Measurements from ENCODE around the gene PMEL. TPM values are rescaled to one million over a fixed set of nuclear protein-coding genes. Genes with fewer than 3 reads are reported as not detected.
A peak's percentile ranks its signal among the peaks of the same experiment; 100 is the strongest.

PMEL gene
- total RNA-seq, 1 experiment from 2014 or later = not detected

DNA sequence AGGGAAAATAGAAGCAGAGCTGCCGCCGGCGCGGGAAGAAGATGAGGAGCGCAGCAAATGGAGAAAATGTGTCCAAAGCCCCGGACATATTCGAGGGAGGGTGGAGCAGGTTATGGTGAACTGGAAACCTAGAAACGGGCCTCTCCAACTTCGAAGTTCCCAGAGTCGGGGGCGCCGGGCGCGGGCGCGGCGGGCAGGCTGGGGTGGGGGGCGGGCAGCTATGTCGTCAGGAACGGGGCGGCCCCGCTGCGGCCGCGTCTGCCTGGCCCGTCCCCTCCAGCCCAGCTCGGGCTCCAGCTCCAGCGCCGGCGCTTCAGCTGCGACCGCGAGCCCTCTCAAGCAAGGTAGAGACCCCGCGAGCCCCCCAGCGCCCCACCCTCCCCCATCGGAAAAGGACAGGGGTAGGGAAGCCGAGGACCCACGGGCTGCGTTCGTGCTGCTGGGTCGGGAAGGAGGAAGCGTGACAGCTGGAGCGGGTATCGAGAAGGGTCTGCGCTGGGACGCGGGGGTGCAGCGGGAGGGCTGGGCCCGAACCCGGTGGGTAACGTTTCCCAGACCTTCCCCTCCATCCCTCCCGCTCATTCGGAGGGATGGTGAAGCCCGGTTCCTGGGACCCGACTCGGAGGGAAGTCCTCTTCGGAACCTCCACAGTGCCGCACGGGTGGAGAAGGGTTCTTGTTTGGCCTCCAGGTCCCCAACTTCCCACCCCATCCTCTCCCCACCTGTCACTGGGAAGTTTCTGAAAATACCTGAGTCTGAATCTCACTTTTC, 33.9 kb downstream of the PMEL start:
- intact Hi-C loops (cut with micrococcal nuclease) = loop anchor here (2.0 kb wide), 1 partner anchor 41 kb away; no protein-coding TSS in a partner anchor
- TF ChIP-seq, protein P1, sequence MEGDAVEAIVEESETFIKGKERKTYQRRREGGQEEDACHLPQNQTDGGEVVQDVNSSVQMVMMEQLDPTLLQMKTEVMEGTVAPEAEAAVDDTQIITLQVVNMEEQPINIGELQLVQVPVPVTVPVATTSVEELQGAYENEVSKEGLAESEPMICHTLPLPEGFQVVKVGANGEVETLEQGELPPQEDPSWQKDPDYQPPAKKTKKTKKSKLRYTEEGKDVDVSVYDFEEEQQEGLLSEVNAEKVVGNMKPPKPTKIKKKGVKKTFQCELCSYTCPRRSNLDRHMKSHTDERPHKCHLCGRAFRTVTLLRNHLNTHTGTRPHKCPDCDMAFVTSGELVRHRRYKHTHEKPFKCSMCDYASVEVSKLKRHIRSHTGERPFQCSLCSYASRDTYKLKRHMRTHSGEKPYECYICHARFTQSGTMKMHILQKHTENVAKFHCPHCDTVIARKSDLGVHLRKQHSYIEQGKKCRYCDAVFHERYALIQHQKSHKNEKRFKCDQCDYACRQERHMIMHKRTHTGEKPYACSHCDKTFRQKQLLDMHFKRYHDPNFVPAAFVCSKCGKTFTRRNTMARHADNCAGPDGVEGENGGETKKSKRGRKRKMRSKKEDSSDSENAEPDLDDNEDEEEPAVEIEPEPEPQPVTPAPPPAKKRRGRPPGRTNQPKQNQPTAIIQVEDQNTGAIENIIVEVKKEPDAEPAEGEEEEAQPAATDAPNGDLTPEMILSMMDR (IDR thresholded peaks at IDR 0.05; ENCODE audit: unreplicated experiment) = no peak
- CTCF ChIA-PET = interaction anchor here (0.6 to 8.2 kb wide), 13 partner anchors 6 to 202 kb away, joined by 3 to 108 read pairs (median 3); partner anchors contain the start of genes DNAJC14 and ORMDL2
- H3K36me3 Mint-ChIP-seq (ENCODE audit: insufficient read depth, unreplicated experiment) = peaks cover 26% of the 10 kb centered on the region
- DNase-seq (ENCODE audit: unreplicated experiment) = no peak
- H3K27me3 Mint-ChIP-seq (ENCODE audit: insufficient read depth, unreplicated experiment) = no peaks in the 10 kb centered on the region
- peaks cover 47% of the 10 kb centered on the region for H3K4me1 Mint-ChIP-seq (ENCODE audit: insufficient read depth, unreplicated experiment)
- BruUV-seq (replicated peaks) = no TSS peak
- peak overlapping the region; percentile 89 for H3K27ac Mint-ChIP-seq (ENCODE audit: low read depth, unreplicated experiment)
- POLR2A ChIA-PET = interaction anchor here (0.5 to 12.6 kb wide), 22 partner anchors 8 to 290 kb away, joined by 3 to 207 read pairs (median 6); partner anchors contain the start of genes BLOC1S1, CD63, DNAJC14 and ORMDL2
- no peaks in the 10 kb centered on the region for H3K9me3 Mint-ChIP-seq (ENCODE audit: unreplicated experiment)
- H3K4me3 Mint-ChIP-seq (ENCODE audit: unreplicated experiment) = peak overlapping the region; percentile 79

DNA sequence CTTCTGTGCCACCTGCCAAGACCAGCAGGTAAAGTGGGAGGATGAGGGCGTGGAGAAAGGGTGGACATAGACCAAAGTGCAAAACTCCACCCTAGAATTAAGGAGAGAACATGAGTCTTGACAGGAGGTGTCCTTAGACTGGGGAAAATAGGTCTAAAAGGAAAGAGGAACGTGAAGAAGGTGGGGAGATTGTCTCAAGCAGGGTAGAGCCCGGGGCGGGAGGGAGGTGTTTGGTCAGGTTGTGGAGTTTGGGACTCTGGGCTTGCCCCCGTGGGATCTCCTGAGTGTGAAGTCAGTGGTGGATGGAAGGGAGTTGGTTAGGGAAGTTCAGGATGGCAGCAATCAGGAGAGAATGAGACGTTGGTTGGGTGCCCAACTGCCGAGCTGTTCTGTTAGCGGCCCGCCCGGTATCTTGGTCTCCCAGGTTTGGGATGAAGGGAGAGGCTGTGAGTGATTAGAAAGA, 34.5 kb downstream of the PMEL start:
- CTCF ChIA-PET = interaction anchor here (0.6 to 8.2 kb wide), 14 partner anchors 7 to 195 kb away, joined by 3 to 108 read pairs (median 4); partner anchors contain the start of genes DNAJC14 and ORMDL2
- Mint-ChIP-seq H3K4me3 (ENCODE audit: unreplicated experiment) (peak overlapping the region; percentile 79), H3K36me3 (ENCODE audit: insufficient read depth, unreplicated experiment) (peaks cover 23% of the 10 kb centered on the region), H3K4me1 (ENCODE audit: insufficient read depth, unreplicated experiment) (peaks cover 43% of the 10 kb centered on the region), H3K27ac (ENCODE audit: low read depth, unreplicated experiment) (peak overlapping the region; percentile 89), H3K27me3 (ENCODE audit: insufficient read depth, unreplicated experiment) (no peaks in the 10 kb centered on the region), H3K9me3 (ENCODE audit: unreplicated experiment) (no peaks in the 10 kb centered on the region)
- intact Hi-C loops (cut with micrococcal nuclease) = no loop called here
- BruUV-seq (replicated peaks) = no TSS peak
- peak; percentile 49 for DNase-seq (ENCODE audit: unreplicated experiment)
- TF ChIP-seq, protein P1 (IDR thresholded peaks at IDR 0.05; ENCODE audit: unreplicated experiment) = no peak
- POLR2A ChIA-PET = interaction anchor here (0.6 to 12.6 kb wide), 18 partner anchors 8 to 215 kb away, joined by 3 to 207 read pairs (median 4); partner anchors contain the start of genes BLOC1S1, CD63, DNAJC14 and ORMDL2

DNA sequence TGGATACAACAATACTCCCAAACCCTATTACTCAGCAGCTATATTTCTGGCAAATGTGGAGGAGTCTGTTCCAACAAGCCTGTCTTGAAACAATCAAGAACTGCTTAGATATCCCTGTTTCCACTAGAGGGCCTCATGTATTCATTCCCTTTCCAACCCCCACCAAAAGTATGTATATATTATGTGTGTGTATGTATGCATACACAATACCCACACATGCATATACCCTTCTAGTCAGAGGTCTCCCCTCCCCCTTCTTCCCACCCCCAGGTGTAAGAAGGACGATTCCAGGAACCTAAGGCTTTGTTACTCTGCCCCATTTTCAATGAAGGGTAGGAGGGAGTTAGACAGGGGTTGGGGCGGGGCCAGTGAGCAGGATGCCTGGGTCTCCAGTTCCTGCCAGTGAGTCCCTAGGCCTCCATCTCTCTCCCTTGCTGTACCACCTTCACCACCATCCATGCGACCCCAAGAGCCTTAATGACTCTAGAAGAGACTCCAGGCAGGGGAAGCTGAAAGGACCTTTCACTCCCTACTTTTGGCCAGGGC, 35.0 kb downstream of the PMEL start, which contains the start of gene DGKA:
DGKA (plus strand) TSS at position 392 of the 546 bp plus-strand sequence. CDS start 5,342 bp downstream, outside the sequence.
- Mint-ChIP-seq H3K27ac (ENCODE audit: low read depth, unreplicated experiment) (peak within 1 kb of the TSS; percentile 89), H3K4me3 (ENCODE audit: unreplicated experiment) (peak within 1 kb of the TSS; percentile 79), H3K36me3 (ENCODE audit: insufficient read depth, unreplicated experiment) (peaks cover 18% of the 10 kb centered on the region), H3K27me3 (ENCODE audit: insufficient read depth, unreplicated experiment) (no peaks in the 10 kb centered on the region), H3K9me3 (ENCODE audit: unreplicated experiment) (no peaks in the 10 kb centered on the region), H3K4me1 (ENCODE audit: insufficient read depth, unreplicated experiment) (peaks cover 40% of the 10 kb centered on the region)
- peak; percentile 82 for DNase-seq (ENCODE audit: unreplicated experiment)
- BruUV-seq (replicated peaks) = no TSS peak
- TF ChIP-seq, protein P1 (IDR thresholded peaks at IDR 0.05; ENCODE audit: unreplicated experiment) = peak; percentile 41
- intact Hi-C loops (cut with micrococcal nuclease) = loop anchor here (1.0 kb wide), 2 partner anchors 9 to 110 kb away; partner anchors contain the start of gene RPS26
- ChIA-PET POLR2A (interaction anchor here (0.5 to 12.6 kb wide), 28 partner anchors 9 to 230 kb away, joined by 3 to 207 read pairs (median 5); partner anchors contain the start of genes BLOC1S1, CD63, DNAJC14 and ORMDL2), CTCF (interaction anchor here (0.6 to 8.2 kb wide), 21 partner anchors 7 to 201 kb away, joined by 3 to 108 read pairs (median 4); partner anchors contain the start of genes DNAJC14, ORMDL2 and SARNP)

Measured in MCF 10A (cell line).